ENCODE data around the gene WWC2. TPM values are rescaled to one million over a fixed set of nuclear protein-coding genes. Genes with fewer than 3 reads are reported as not detected.

WWC2 gene
- total RNA-seq, 1 experiment from 2014 or later, result 82.8 TPM

- Histone ChIP-seq H3K36me3 (ENCODE audit: insufficient read depth, low read length, poor library complexity, severe bottlenecking) (no peaks in the 10 kb centered on the region), H3K4me3 (ENCODE audit: low read depth, low read length, poor library complexity, severe bottlenecking) (no peak overlapping the region), H3K4me1 (ENCODE audit: insufficient read depth, low read length, poor library complexity, severe bottlenecking) (peaks cover 57% of the 10 kb centered on the region), H3K9me3 (ENCODE audit: low read depth, low read length, poor library complexity, severe bottlenecking) (no peaks in the 10 kb centered on the region), H3K27me3 (replicated peaks; ENCODE audit: insufficient read depth, low read depth, low read length, poor library complexity) (no peaks in the 10 kb centered on the region), H3K27ac (ENCODE audit: low read depth, low read length, poor library complexity, severe bottlenecking) (no peak overlapping the region)
- intact Hi-C loops (cut with micrococcal nuclease; ENCODE audit: unreplicated experiment), result no loop called here
- DNase-seq (ENCODE audit: low spot score), result no peak
- no TSS peak for BruUV-seq (replicated peaks)
- CTCF ChIA-PET, result no interaction called here
- POLR2A ChIA-PET (ENCODE audit: low non-redundant PET), result no interaction called here
- TF ChIP-seq, protein P1, sequence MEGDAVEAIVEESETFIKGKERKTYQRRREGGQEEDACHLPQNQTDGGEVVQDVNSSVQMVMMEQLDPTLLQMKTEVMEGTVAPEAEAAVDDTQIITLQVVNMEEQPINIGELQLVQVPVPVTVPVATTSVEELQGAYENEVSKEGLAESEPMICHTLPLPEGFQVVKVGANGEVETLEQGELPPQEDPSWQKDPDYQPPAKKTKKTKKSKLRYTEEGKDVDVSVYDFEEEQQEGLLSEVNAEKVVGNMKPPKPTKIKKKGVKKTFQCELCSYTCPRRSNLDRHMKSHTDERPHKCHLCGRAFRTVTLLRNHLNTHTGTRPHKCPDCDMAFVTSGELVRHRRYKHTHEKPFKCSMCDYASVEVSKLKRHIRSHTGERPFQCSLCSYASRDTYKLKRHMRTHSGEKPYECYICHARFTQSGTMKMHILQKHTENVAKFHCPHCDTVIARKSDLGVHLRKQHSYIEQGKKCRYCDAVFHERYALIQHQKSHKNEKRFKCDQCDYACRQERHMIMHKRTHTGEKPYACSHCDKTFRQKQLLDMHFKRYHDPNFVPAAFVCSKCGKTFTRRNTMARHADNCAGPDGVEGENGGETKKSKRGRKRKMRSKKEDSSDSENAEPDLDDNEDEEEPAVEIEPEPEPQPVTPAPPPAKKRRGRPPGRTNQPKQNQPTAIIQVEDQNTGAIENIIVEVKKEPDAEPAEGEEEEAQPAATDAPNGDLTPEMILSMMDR (conservative IDR thresholded peaks at IDR 0.05; ENCODE audit: low read depth, low read length), result no peak
- TF ChIP-seq EZH2 (IDR thresholded peaks at IDR 0.05; ENCODE audit: borderline replicate concordance, low read depth, low read length, poor library complexity, severe bottlenecking), result no peak
Observed at GRCh38 chr4:183185018-183185417, 86.0 kb downstream of the WWC2 start.

DNA sequence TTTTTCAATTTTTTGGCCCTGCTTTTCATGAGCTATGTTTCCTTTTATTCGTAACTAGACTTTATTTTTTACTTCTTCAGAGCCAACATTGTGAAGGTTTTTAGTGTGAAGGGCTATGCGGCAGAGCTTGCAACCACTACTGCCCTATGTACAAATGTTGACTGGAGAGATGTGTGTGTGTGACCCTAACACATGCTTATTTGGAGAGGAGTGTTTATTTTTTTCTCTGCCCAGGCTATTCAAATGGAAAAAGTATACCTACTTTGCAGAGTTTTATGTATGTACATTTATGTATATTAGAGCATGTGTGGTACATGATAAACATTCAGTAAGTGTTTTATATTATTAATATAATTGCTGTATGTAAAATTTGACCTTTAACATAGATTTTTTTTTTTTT is 86.5 kb downstream of the WWC2 start:
- CTCF ChIA-PET, result no interaction called here
- TF ChIP-seq, protein P1 (conservative IDR thresholded peaks at IDR 0.05; ENCODE audit: low read depth, low read length), result no peak
- no peak for TF ChIP-seq EZH2 (IDR thresholded peaks at IDR 0.05; ENCODE audit: borderline replicate concordance, low read depth, low read length, poor library complexity, severe bottlenecking)
- Histone ChIP-seq H3K4me1 (ENCODE audit: insufficient read depth, low read length, poor library complexity, severe bottlenecking) (peaks cover 57% of the 10 kb centered on the region), H3K36me3 (ENCODE audit: insufficient read depth, low read length, poor library complexity, severe bottlenecking) (no peaks in the 10 kb centered on the region), H3K27me3 (replicated peaks; ENCODE audit: insufficient read depth, low read depth, low read length, poor library complexity) (no peaks in the 10 kb centered on the region), H3K9me3 (ENCODE audit: low read depth, low read length, poor library complexity, severe bottlenecking) (no peaks in the 10 kb centered on the region), H3K27ac (ENCODE audit: low read depth, low read length, poor library complexity, severe bottlenecking) (no peak overlapping the region), H3K4me3 (ENCODE audit: low read depth, low read length, poor library complexity, severe bottlenecking) (no peak overlapping the region)
- no TSS peak for BruUV-seq (replicated peaks)
- no peak for DNase-seq (ENCODE audit: low spot score)
- intact Hi-C loops (cut with micrococcal nuclease; ENCODE audit: unreplicated experiment), result no loop called here
- POLR2A ChIA-PET (ENCODE audit: low non-redundant PET), result no interaction called here

GRCh38 chr4:183186813-183187212 is 87.8 kb downstream of the WWC2 start:
- Histone ChIP-seq H3K4me1 (ENCODE audit: insufficient read depth, low read length, poor library complexity, severe bottlenecking) (peaks cover 52% of the 10 kb centered on the region), H3K27ac (ENCODE audit: low read depth, low read length, poor library complexity, severe bottlenecking) (no peak overlapping the region), H3K36me3 (ENCODE audit: insufficient read depth, low read length, poor library complexity, severe bottlenecking) (no peaks in the 10 kb centered on the region), H3K4me3 (ENCODE audit: low read depth, low read length, poor library complexity, severe bottlenecking) (no peak overlapping the region), H3K9me3 (ENCODE audit: low read depth, low read length, poor library complexity, severe bottlenecking) (no peaks in the 10 kb centered on the region), H3K27me3 (replicated peaks; ENCODE audit: insufficient read depth, low read depth, low read length, poor library complexity) (no peaks in the 10 kb centered on the region)
- TF ChIP-seq EZH2 (IDR thresholded peaks at IDR 0.05; ENCODE audit: borderline replicate concordance, low read depth, low read length, poor library complexity, severe bottlenecking), result no peak
- TF ChIP-seq, protein P1 (conservative IDR thresholded peaks at IDR 0.05; ENCODE audit: low read depth, low read length), result no peak
- intact Hi-C loops (cut with micrococcal nuclease; ENCODE audit: unreplicated experiment), result no loop called here
- ChIA-PET POLR2A (ENCODE audit: low non-redundant PET) (no interaction called here), CTCF (no interaction called here)
- no TSS peak for BruUV-seq (replicated peaks)
- no peak for DNase-seq (ENCODE audit: low spot score)
